HL-60 (cell line): ENCODE results near the gene KLHDC4.

Experiments
- TF ChIP-seq, protein P1 (sequence below): IDR thresholded peaks from one replicate; pipeline ENCODE4 v1.5.1; 2011; ENCODE audit warnings: low read length, control low read depth, inconsistent platforms; ENCODE audit not compliant: insufficient read depth
- TF ChIP-seq, protein P2 (sequence below): IDR thresholded peaks from 2 replicates; pipeline ENCODE4 v1.6.1; 2012; ENCODE audit warnings: low read depth; ENCODE audit not compliant: insufficient replicate concordance

DNA sequence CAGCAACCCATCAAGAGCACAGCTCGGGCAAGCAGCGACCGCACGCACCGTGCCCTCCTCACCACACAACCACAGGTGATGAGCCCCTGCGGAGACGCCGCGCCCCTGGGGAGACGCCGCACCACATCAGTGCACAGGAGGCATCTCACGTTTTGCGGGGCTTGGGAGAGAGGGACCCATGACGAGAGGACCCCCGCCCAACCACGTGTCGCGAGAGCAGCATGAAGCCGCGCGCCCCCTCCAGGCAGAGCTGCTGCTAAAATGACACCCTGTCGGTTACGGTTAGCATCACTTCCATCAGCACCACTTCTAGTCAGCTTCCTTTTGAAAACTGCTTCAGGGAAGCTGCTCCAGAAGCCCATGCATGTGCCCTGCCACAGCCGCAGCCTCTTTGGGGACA lies 45.3 kb downstream of the KLHDC4 start:
- TF ChIP-seq, protein P1, sequence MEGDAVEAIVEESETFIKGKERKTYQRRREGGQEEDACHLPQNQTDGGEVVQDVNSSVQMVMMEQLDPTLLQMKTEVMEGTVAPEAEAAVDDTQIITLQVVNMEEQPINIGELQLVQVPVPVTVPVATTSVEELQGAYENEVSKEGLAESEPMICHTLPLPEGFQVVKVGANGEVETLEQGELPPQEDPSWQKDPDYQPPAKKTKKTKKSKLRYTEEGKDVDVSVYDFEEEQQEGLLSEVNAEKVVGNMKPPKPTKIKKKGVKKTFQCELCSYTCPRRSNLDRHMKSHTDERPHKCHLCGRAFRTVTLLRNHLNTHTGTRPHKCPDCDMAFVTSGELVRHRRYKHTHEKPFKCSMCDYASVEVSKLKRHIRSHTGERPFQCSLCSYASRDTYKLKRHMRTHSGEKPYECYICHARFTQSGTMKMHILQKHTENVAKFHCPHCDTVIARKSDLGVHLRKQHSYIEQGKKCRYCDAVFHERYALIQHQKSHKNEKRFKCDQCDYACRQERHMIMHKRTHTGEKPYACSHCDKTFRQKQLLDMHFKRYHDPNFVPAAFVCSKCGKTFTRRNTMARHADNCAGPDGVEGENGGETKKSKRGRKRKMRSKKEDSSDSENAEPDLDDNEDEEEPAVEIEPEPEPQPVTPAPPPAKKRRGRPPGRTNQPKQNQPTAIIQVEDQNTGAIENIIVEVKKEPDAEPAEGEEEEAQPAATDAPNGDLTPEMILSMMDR = no peak
- TF ChIP-seq, protein P2, sequence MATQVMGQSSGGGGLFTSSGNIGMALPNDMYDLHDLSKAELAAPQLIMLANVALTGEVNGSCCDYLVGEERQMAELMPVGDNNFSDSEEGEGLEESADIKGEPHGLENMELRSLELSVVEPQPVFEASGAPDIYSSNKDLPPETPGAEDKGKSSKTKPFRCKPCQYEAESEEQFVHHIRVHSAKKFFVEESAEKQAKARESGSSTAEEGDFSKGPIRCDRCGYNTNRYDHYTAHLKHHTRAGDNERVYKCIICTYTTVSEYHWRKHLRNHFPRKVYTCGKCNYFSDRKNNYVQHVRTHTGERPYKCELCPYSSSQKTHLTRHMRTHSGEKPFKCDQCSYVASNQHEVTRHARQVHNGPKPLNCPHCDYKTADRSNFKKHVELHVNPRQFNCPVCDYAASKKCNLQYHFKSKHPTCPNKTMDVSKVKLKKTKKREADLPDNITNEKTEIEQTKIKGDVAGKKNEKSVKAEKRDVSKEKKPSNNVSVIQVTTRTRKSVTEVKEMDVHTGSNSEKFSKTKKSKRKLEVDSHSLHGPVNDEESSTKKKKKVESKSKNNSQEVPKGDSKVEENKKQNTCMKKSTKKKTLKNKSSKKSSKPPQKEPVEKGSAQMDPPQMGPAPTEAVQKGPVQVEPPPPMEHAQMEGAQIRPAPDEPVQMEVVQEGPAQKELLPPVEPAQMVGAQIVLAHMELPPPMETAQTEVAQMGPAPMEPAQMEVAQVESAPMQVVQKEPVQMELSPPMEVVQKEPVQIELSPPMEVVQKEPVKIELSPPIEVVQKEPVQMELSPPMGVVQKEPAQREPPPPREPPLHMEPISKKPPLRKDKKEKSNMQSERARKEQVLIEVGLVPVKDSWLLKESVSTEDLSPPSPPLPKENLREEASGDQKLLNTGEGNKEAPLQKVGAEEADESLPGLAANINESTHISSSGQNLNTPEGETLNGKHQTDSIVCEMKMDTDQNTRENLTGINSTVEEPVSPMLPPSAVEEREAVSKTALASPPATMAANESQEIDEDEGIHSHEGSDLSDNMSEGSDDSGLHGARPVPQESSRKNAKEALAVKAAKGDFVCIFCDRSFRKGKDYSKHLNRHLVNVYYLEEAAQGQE = no peak
